Stimulated activated CD4-positive, alpha-beta T cell treated with anti-CD3 and anti-CD28 coated beads, Interleukin-15, amount 100 ng/mL, for 24 hours (primary cell): ENCODE results near the gene SLC6A8.
A peak's percentile ranks its signal among the peaks of the same experiment; 100 is the strongest.

Source experiments
- DNase-seq: peaks from one replicate; pipeline ENCODE4 v3.0.0-alpha.2; 2020

SLC6A8 gene

GRCh38 chrX:153687121-153688039, at the start of gene SLC6A8:
Gene SLC6A8, plus strand, starts transcription at chrX:153687926. Its CDS starts 649 bp downstream, at chrX:153688575.
- peak; percentile 60 for DNase-seq

DNA sequence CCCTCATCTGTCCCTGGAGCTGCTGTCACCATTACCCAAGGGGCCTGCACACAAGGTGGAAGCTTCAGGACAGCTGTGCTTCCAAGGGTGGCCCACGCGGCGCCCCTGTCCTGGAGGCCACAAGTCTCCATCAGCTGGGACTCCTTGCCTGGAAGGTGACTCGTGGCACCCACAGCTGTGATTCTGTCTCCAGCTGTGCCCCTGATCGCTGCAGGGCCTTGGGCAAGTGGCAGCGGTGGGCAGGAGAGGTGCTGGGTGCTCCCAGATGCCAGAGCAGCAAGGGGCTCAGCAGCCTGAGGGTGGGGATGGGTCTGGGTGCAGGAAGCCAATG, 49.7 kb upstream of the SLC6A8 start:
- no peak for DNase-seq

- DNase-seq = no peak
Measured at GRCh38 chrX:153638436-153639176, 49.1 kb upstream of the SLC6A8 start.

- no peak for DNase-seq
Measured at GRCh38 chrX:153639177-153640044, 48.3 kb upstream of the SLC6A8 start.

DNA sequence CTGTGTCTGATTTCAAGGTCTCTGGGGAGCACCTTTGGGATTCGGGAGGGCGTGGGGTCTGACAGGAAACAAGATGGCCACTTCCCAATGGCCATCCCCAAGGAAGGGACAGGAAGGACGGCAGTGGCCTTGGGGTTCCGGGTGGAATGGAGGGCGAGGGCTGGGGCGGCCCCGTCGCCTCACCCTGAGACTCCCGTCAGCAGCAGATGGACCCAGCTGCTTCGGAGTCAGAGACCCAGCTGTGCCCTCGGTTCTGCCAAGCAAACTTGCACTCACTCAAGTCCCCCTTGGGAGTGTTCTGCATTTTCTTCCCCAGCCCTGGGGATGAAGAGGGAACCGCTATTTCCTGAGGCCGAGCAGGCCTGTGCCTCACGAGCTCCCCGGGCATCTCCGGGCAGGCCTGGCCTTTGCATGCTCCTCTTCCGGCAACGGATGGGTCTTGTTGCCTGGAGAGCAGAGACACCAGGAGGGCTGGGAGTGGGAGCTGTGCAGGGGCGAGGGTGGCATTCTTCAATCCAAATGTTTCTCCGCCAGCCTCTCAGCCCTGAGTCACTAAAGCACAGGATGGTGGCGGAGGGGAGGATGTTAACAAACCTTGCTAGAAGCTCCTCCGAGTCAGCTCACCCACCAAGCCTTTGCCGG, 47.6 kb upstream of the SLC6A8 start:
- DNase-seq = no peak

DNA sequence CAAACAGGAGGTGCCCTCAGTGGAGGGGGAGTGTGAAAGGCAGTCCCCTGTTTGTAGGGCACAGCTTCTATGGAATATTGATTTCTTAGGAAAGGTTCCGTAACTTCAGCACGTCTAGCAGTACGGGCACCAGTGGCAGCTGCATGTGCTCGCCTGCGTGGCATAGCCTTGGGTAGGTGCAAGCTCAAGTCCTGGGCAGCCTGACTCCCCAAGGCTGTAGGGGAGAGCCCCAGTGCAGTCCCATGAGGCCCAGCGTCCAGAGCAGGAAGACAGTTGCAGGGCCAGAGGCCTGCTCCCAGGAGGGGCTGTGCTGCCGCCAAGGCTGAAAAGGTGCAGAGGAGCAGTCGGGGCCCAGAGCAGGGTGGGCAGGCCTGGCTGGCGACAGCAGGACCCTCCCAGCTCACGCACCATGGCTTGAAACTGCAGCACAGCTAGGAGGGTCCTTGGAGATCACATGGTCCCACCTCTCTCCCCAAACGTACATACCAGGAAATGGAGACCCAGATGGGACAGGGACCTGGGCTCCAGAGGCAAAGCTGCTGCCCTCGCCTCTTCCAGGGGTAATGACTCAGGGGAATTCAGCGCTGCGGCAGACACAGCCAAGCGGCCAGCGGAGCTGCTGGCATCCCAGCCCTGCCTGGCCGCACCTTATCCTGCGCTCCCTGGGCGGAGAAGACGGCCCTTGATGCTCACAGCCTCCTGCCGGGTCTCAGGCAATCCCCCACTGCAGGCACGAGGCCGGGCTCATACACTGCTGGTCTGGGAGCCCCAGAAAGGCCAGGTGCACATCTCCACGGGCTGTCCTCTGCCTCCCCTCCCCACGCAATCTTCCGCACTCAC, 46.8 kb upstream of the SLC6A8 start:
- DNase-seq = no peak

- DNase-seq = no peak
Measured at GRCh38 chrX:153641627-153642026, 46.1 kb upstream of the SLC6A8 start.

- DNase-seq = no peak
Measured at GRCh38 chrX:153642051-153642654, 45.6 kb upstream of the SLC6A8 start.

DNA sequence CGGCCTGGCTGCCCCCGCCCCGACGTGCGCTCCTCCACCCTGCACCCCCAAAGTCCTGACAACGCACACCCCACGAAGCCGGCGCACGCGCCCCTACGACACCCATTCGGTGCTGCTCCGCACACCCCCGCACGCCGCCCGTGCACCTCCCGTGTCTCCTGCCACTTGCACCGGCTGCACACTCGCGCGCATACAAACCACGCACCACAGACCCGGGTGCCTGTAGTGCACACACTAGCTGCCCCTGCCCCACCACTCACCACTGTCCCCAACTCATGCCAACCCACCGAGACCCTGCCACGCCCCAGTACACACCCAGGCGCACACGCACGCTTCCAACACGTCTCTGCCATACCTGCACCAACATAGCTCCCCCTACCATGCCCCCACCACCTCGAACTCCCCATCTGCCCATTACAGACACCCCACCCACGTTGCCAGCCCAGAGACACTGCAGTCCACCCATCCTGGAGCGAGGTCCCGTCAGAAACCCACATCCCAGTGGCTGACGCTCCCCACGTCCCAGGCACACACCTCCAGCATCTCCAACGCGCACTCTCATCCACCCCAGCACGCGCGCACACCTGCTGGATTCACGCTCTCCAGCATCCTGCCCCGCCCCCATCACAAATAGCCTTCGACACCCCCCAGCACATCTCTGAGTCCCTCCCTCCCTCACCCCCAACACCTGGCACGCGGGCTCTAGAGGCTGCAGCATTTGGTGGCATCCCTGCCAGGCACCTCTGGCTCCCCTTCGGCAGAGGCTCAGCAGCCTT, 44.9 kb upstream of the SLC6A8 start:
- DNase-seq = no peak

- peak; percentile 38 for DNase-seq
Measured at GRCh38 chrX:153643431-153644351, 44.0 kb upstream of the SLC6A8 start.

DNA sequence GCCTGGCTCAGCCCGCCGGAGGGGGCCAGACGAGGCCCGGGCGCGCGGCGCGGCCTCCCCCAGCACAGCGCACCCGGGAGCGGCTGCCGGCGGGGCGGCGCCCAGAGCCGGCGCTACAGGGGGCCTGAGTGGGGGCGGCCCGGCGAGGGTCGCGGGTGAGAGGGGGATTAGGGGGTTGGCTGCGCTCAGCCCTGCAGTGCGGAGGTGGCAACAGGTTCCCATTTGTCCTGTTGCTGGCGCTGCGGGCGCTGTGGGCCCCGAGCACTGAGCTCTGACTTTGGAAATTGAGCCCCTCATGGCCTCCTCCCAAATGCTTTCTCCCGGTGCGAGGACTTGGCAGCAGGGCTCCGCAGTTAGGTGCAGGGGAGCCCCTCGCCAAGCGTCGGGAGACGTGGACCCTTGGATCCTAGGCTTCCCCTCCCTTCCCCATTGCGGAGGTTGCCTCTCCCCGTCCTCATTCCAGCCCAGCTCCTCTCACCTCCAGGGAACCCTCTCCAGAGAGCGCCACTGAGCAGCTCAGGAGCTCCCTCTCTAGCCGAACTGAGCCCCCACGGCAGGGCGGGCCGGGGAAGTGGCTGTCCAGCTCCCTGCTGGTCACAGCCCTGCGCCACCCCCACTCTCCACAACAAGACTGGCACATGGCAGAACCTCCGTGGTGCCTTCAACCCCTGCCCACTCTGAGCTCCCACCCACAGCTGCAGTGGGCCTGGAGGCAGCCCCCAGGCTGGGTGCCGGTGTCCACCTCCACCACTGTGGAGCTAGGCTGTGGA, 43.2 kb upstream of the SLC6A8 start:
- no peak for DNase-seq

DNA sequence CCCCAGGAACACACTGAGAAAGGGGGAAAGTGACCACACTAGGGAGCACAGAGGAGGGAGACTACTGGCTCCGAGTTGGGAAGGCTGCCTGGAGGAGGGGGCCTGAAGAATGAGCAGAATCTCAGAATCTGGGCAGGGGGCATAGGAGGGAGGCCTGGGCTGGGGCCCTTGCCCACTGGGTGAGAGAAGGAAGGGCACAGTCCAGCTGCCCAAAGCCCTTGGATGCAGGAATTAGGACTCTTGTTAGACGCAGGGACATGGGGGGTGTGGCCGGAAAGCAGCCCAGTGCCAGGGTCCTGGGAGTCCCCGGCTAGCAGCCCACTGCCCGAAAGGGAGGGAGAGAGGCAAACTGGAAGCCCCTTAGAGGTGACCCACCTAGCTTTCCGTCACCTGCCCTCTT, 42.6 kb upstream of the SLC6A8 start:
- no peak for DNase-seq

- no peak for DNase-seq
Measured at GRCh38 chrX:153645921-153646488, 41.7 kb upstream of the SLC6A8 start.

GRCh38 chrX:153646620-153647373, 40.9 kb upstream of the SLC6A8 start, which contains the start of gene DUSP9:
Gene DUSP9, plus strand, starts transcription at chrX:153647203. Its CDS starts 751 bp downstream, at chrX:153647954.
- peak; percentile 34 for DNase-seq

GRCh38 chrX:153647461-153648357, 40.0 kb upstream of the SLC6A8 start:
- no peak for DNase-seq
